ENCODE measurements around the gene USP46. TPM values are rescaled to one million over a fixed set of nuclear protein-coding genes. Genes with fewer than 3 reads are reported as not detected.

USP46 gene
- total RNA-seq, 1 experiment from 2014 or later, result 16.5 TPM

DNA sequence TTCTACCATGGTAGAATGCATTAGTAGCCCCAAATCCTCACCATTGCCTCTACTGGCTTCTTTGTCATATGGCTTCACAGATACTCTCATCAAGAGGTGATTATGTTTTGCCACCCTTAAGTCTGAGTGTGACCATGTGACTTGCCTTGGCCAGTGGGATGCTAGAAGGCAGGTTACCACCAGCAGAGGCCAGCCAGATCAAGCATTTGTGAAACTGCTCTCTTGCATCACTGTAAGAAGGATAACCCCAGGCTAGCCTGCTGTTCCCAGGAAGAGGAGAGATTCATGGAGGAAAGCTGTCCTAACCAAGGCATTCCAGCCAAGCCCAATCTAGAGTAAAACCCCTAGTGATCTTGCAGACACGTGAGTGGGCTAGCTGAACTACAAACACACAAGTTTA lies 46.8 kb downstream of the USP46 start:
- Histone ChIP-seq H3K36me3 (ENCODE audit: insufficient read depth, low read length, poor library complexity, severe bottlenecking) (no peaks in the 10 kb centered on the region), H3K4me3 (ENCODE audit: low read depth, low read length, poor library complexity, severe bottlenecking) (no peak overlapping the region), H3K4me1 (ENCODE audit: insufficient read depth, low read length, poor library complexity, severe bottlenecking) (no peaks in the 10 kb centered on the region), H3K27me3 (replicated peaks; ENCODE audit: insufficient read depth, low read depth, low read length, poor library complexity) (no peaks in the 10 kb centered on the region), H3K9me3 (ENCODE audit: low read depth, low read length, poor library complexity, severe bottlenecking) (no peaks in the 10 kb centered on the region), H3K27ac (ENCODE audit: low read depth, low read length, poor library complexity, severe bottlenecking) (no peak overlapping the region)
- ChIA-PET CTCF (no interaction called here), POLR2A (ENCODE audit: low non-redundant PET) (no interaction called here)
- TF ChIP-seq EZH2 (IDR thresholded peaks at IDR 0.05; ENCODE audit: borderline replicate concordance, low read depth, low read length, poor library complexity, severe bottlenecking), result no peak
- TF ChIP-seq, protein P1, sequence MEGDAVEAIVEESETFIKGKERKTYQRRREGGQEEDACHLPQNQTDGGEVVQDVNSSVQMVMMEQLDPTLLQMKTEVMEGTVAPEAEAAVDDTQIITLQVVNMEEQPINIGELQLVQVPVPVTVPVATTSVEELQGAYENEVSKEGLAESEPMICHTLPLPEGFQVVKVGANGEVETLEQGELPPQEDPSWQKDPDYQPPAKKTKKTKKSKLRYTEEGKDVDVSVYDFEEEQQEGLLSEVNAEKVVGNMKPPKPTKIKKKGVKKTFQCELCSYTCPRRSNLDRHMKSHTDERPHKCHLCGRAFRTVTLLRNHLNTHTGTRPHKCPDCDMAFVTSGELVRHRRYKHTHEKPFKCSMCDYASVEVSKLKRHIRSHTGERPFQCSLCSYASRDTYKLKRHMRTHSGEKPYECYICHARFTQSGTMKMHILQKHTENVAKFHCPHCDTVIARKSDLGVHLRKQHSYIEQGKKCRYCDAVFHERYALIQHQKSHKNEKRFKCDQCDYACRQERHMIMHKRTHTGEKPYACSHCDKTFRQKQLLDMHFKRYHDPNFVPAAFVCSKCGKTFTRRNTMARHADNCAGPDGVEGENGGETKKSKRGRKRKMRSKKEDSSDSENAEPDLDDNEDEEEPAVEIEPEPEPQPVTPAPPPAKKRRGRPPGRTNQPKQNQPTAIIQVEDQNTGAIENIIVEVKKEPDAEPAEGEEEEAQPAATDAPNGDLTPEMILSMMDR (conservative IDR thresholded peaks at IDR 0.05; ENCODE audit: low read depth, low read length), result no peak
- no peak for DNase-seq (ENCODE audit: low spot score)
- intact Hi-C loops (cut with micrococcal nuclease; ENCODE audit: unreplicated experiment), result no loop called here
- no TSS peak for BruUV-seq (replicated peaks)

DNA sequence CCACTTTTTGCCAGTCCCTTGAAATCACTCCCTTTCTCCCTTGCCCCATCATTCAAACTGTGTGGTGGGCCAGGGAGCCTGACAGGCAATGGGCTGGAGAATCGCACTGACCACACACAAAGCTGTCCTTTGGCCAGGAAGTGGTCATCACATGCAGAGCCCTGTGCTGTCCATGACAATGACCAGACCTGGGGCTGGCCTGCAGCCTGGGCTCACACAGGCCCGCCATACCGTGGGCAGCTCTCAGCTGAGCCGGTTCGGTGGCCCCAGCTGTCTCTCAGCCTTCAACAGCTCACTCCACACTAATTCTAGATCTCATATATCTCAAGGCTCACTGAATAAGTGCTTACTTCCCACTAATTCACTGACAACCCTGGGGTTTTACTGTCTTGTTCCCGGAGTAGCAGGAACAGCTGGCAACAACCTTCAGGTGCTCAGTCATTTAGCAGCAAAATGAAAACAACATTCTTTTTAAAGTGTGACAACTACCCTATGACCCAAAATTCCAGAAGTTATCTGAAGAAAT lies 48.0 kb downstream of the USP46 start:
- POLR2A ChIA-PET (ENCODE audit: low non-redundant PET), result no interaction called here
- BruUV-seq (replicated peaks), result no TSS peak

DNA sequence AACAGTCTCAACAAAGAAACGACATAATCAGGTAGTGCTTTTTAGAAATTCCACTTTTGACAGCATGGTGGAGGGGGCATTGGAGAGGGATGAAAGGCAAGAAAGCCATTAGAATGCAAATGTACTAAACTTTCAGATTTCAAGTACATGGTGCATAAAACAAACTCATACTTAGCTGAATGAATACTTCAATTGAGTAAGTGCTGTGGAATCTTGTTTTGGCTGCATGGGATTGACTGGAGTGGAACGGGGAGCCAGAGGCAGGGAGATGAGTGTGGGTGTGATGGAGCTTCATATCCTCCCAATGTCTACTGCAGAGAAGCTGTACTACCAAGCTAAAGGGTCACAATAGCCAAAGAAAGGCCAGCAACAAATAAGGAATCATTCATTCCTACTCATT lies 52.4 kb downstream of the USP46 start:
- Histone ChIP-seq H3K4me1 (ENCODE audit: insufficient read depth, low read length, poor library complexity, severe bottlenecking) (no peaks in the 10 kb centered on the region), H3K36me3 (ENCODE audit: insufficient read depth, low read length, poor library complexity, severe bottlenecking) (no peaks in the 10 kb centered on the region), H3K4me3 (ENCODE audit: low read depth, low read length, poor library complexity, severe bottlenecking) (no peak overlapping the region), H3K27ac (ENCODE audit: low read depth, low read length, poor library complexity, severe bottlenecking) (no peak overlapping the region), H3K27me3 (replicated peaks; ENCODE audit: insufficient read depth, low read depth, low read length, poor library complexity) (no peaks in the 10 kb centered on the region), H3K9me3 (ENCODE audit: low read depth, low read length, poor library complexity, severe bottlenecking) (no peaks in the 10 kb centered on the region)
- POLR2A ChIA-PET (ENCODE audit: low non-redundant PET), result no interaction called here
- TF ChIP-seq, protein P1 (conservative IDR thresholded peaks at IDR 0.05; ENCODE audit: low read depth, low read length), result no peak
- no peak for TF ChIP-seq EZH2 (IDR thresholded peaks at IDR 0.05; ENCODE audit: borderline replicate concordance, low read depth, low read length, poor library complexity, severe bottlenecking)
- CTCF ChIA-PET, result no interaction called here
- BruUV-seq (replicated peaks), result no TSS peak
- no peak for DNase-seq (ENCODE audit: low spot score)
- intact Hi-C loops (cut with micrococcal nuclease; ENCODE audit: unreplicated experiment), result no loop called here

More for the DNA sequence above, 48.0 kb downstream of the USP46 start:
- Histone ChIP-seq H3K4me1 (ENCODE audit: insufficient read depth, low read length, poor library complexity, severe bottlenecking) (no peaks in the 10 kb centered on the region), H3K27ac (ENCODE audit: low read depth, low read length, poor library complexity, severe bottlenecking) (no peak overlapping the region), H3K4me3 (ENCODE audit: low read depth, low read length, poor library complexity, severe bottlenecking) (no peak overlapping the region), H3K9me3 (ENCODE audit: low read depth, low read length, poor library complexity, severe bottlenecking) (no peaks in the 10 kb centered on the region), H3K27me3 (replicated peaks; ENCODE audit: insufficient read depth, low read depth, low read length, poor library complexity) (no peaks in the 10 kb centered on the region), H3K36me3 (ENCODE audit: insufficient read depth, low read length, poor library complexity, severe bottlenecking) (no peaks in the 10 kb centered on the region)
- CTCF ChIA-PET, result no interaction called here
- no peak for TF ChIP-seq EZH2 (IDR thresholded peaks at IDR 0.05; ENCODE audit: borderline replicate concordance, low read depth, low read length, poor library complexity, severe bottlenecking)
- TF ChIP-seq, protein P1 (conservative IDR thresholded peaks at IDR 0.05; ENCODE audit: low read depth, low read length), result no peak
- intact Hi-C loops (cut with micrococcal nuclease; ENCODE audit: unreplicated experiment), result no loop called here
- DNase-seq (ENCODE audit: low spot score), result no peak
